Measurements from ENCODE around the gene REX1BD.

The REX1BD gene

DNA sequence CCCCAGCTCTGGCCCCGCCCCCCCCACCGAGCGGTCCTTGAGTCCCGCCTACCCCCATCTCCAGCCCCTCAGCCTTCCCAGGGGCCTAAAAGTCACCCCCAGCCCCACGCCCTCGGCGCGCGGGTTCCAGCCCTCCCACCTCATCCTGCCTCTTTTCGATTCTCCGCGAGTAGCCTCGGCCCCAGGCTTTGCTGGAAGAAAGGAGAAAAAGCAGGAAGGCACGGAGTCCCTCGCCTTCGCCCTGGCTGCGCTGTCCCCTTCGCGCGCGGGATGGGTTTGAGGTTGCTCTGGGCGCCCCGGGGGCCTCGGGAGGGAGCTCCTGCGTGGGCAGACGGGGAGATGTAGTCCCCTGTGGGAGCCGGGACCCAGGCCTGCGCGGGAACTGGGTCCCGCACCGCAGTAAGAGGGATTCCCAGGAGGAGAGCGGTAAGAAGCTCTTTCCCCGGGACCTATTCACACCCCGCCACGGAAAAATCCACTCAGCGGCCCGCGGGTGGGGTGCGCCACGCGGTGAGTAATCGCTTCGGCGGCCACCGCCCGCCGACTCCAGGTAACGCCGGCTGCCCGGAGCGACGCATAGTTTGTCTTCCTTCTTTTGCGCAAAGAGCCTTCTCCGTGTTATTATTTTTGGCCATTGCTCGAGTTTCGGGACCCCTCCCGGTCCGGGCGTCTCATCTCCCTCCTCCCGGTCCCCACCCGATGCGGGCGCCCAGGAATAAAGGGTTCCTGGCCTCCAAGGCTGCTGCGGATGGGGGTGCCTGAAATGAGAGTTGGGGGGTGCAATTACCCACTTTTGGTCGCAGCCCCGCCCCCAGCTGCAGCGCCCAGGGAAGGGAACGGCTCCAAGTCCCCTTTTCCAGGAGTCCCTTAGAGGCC is 18.9 kb downstream of the REX1BD start:
- Histone ChIP-seq H3K4me3 (ENCODE audit: low read depth, low read length) (peak overlapping the region; percentile 51), H3K27me3 (ENCODE audit: insufficient read depth, low read depth, severe bottlenecking) (peaks cover 52% of the 10 kb centered on the region), H3K9me3 (ENCODE audit: severe bottlenecking) (no peaks in the 10 kb centered on the region), H3K36me3 (peaks cover 2% of the 10 kb centered on the region; the same call in 1 of the 2 replicates), H3K27ac (no peak overlapping the region)
- TF ChIP-seq, protein P1, sequence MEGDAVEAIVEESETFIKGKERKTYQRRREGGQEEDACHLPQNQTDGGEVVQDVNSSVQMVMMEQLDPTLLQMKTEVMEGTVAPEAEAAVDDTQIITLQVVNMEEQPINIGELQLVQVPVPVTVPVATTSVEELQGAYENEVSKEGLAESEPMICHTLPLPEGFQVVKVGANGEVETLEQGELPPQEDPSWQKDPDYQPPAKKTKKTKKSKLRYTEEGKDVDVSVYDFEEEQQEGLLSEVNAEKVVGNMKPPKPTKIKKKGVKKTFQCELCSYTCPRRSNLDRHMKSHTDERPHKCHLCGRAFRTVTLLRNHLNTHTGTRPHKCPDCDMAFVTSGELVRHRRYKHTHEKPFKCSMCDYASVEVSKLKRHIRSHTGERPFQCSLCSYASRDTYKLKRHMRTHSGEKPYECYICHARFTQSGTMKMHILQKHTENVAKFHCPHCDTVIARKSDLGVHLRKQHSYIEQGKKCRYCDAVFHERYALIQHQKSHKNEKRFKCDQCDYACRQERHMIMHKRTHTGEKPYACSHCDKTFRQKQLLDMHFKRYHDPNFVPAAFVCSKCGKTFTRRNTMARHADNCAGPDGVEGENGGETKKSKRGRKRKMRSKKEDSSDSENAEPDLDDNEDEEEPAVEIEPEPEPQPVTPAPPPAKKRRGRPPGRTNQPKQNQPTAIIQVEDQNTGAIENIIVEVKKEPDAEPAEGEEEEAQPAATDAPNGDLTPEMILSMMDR (IDR thresholded peaks at IDR 0.05; ENCODE audit: low read depth, low read length): no peak
- DNase-seq: peak; percentile 33

DNA sequence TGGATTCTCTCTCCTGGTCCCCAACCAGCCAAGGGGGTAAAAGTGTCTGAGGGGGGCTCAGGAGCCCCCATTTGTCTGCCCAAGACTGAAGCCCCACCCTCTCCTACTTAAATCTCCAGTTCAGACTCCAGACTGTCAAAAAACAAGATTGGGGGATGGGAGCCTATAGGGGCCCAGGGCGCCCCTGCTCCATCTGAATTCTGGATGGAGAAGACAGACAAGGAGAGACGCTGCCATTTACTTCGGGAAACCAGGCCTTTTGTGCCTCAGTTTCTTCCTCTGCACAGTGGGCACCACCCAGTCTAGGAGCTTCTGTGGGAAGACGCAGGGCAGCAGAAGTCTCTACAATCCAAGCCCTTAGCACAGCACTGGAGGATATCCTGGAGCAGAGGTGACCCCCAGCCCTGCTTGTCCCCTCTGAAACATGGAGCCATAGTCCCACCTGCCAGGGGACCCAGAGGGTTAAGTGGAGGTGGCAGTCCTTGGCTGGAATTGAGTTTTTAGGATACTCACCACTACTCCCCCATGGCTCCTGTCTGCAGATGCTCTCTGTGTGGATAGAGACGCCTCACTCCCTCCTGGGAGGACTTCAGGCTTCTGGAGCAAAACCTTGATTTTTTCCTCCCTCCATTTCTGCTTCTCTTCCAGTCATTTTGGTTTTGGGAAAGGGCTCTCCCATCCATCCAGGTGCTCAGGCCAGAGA is 19.7 kb downstream of the REX1BD start:
- Histone ChIP-seq H3K4me3 (ENCODE audit: low read depth, low read length) (no peak overlapping the region), H3K9me3 (ENCODE audit: severe bottlenecking) (no peaks in the 10 kb centered on the region), H3K27ac (no peak overlapping the region), H3K36me3 (no peaks in the 10 kb centered on the region), H3K27me3 (ENCODE audit: insufficient read depth, low read depth, severe bottlenecking) (peaks cover 60% of the 10 kb centered on the region)
- TF ChIP-seq, protein P1 (IDR thresholded peaks at IDR 0.05; ENCODE audit: low read depth, low read length): no peak
- no peak for DNase-seq

DNA sequence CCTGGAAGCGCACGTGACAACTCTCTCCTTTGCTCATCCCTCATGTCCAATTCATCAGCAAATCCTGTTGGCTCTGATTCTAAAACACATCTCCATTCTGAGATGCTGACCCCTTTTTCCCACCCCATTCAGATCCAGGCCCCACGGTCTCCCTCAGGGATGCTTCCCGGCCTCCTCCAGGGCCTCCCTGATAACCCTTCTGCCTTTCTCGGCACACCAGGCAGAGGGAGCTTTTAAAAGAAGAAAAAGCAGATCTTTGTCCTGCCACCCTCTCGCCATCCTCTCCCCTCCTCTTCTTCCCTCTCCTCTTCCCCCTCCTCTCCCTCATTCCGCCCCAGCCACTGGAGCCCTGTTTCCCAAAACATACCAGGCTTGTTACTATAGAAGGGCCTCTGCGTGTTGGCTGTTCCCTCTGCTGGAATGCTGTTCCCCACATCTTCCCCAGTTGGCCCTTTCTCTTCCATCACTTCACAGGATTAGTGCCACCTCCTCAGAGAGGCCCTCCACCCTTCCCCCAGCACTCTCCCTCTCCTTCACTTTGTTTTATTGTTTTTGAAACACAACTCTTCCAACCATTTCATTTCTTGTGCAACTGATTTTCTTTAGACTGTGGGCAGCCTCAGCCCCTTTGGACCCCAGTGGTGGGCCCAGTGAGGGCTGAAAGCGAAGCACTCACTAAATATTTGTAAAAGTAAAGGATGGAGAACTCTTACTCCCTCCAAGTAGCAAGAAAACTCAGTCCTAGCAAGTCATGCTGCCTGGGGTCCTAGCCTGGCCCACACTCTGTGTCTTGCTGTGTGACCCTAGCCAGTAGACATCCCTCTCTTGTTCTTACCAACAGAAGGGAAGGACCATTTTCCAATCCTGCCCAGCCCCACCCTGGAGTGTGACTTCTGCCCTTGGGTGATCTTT is 20.5 kb downstream of the REX1BD start:
- Histone ChIP-seq H3K27me3 (ENCODE audit: insufficient read depth, low read depth, severe bottlenecking) (peaks cover 66% of the 10 kb centered on the region), H3K36me3 (no peaks in the 10 kb centered on the region), H3K27ac (no peak overlapping the region), H3K4me3 (ENCODE audit: low read depth, low read length) (no peak overlapping the region), H3K9me3 (ENCODE audit: severe bottlenecking) (no peaks in the 10 kb centered on the region)
- TF ChIP-seq, protein P1 (IDR thresholded peaks at IDR 0.05; ENCODE audit: low read depth, low read length): no peak
- no peak for DNase-seq

DNA sequence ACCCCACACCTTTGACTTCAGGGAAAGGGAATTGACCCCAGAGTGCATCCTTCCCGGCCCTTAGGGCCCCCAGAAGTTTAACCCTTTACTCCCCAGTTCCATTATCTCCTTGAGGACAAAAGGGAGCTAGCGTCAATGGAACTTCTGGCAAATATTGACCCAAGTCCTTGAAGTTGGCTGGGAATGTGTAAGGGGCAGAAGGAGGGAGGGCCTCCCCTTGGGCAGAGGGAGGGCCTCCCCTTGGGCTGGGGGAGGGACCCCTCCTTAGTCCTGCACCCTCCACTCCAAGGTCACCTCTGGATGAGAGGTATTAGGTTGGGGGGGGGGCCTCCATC is 21.1 kb downstream of the REX1BD start:
- Histone ChIP-seq H3K27ac (no peak overlapping the region), H3K27me3 (ENCODE audit: insufficient read depth, low read depth, severe bottlenecking) (peaks cover 68% of the 10 kb centered on the region), H3K9me3 (ENCODE audit: severe bottlenecking) (no peaks in the 10 kb centered on the region), H3K4me3 (ENCODE audit: low read depth, low read length) (no peak overlapping the region), H3K36me3 (no peaks in the 10 kb centered on the region)
- TF ChIP-seq, protein P1 (IDR thresholded peaks at IDR 0.05; ENCODE audit: low read depth, low read length): no peak
- DNase-seq: no peak

DNA sequence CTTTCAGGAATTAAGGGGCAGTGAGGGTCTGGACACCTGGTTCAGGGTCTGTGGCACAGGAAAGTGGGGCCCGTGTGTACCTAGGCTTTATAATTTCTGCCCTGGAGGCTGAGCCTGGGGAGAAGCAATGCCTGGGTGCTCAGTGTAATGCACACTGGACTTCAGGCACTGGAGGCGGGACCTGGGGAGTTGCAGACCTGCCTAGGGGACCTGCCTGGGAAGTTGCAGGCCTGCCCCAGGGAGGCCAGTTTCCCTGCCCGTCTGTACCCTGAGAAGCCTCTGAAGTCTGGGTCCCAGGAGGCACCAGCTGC is 21.6 kb downstream of the REX1BD start:
- Histone ChIP-seq H3K9me3 (ENCODE audit: severe bottlenecking) (no peaks in the 10 kb centered on the region), H3K36me3 (no peaks in the 10 kb centered on the region), H3K27ac (no peak overlapping the region), H3K4me3 (ENCODE audit: low read depth, low read length) (no peak overlapping the region), H3K27me3 (ENCODE audit: insufficient read depth, low read depth, severe bottlenecking) (peaks cover 68% of the 10 kb centered on the region)
- DNase-seq: no peak
- TF ChIP-seq, protein P1 (IDR thresholded peaks at IDR 0.05; ENCODE audit: low read depth, low read length): no peak
